ENCODE data around the gene SLC5A9.

Gene SLC5A9

GRCh38 chr1:48222501-48223242 lies at the start of gene SLC5A9:
Gene SLC5A9, plus strand, starts transcription at chr1:48222716. Its CDS starts 21 bp downstream, at chr1:48222737.
- Mint-ChIP-seq H3K9me3 (no peaks in the 10 kb centered on the region), H3K27ac (no peak within 1 kb of the TSS), H3K36me3 (ENCODE audit: low read depth) (no peaks in the 10 kb centered on the region), H3K4me1 (ENCODE audit: low read depth) (peaks cover 6% of the 10 kb centered on the region), H3K4me3 (no peak within 1 kb of the TSS), H3K27me3 (no peaks in the 10 kb centered on the region)

- Mint-ChIP-seq H3K27ac (no peak overlapping the region), H3K4me3 (no peak overlapping the region), H3K36me3 (ENCODE audit: low read depth) (no peaks in the 10 kb centered on the region), H3K4me1 (ENCODE audit: low read depth) (no peaks in the 10 kb centered on the region), H3K27me3 (peaks cover 45% of the 10 kb centered on the region), H3K9me3 (peaks cover 15% of the 10 kb centered on the region)
Measured at GRCh38 chr1:48175116-48175515, 47.4 kb upstream of the SLC5A9 start.

DNA sequence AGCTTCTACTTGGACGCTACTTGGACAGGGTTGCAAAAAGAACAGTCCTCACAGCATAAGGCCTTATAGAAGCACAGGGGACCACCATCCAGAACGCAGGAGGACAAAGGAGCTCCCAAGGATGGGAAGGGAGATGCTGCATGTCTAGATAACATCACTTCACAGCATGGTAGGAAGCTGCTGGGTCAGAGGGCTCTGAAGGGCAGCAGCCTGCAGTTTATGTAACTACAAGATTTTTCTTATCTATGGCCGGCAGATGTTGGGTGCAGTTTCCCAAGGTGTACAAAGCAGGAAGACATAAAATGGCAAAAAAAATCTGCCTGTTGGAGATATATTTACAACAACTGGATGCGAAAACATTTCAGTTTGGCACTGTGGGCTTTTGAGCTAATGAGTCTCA lies 45.3 kb upstream of the SLC5A9 start:
- H3K9me3 Mint-ChIP-seq: peaks cover 1% of the 10 kb centered on the region
- no peak overlapping the region for H3K27ac Mint-ChIP-seq
- no peak overlapping the region for H3K4me3 Mint-ChIP-seq
- no peaks in the 10 kb centered on the region for H3K4me1 Mint-ChIP-seq (ENCODE audit: low read depth)
- H3K27me3 Mint-ChIP-seq: peaks cover 40% of the 10 kb centered on the region
- no peaks in the 10 kb centered on the region for H3K36me3 Mint-ChIP-seq (ENCODE audit: low read depth)

GRCh38 chr1:48181669-48182367 lies 40.7 kb upstream of the SLC5A9 start:
- no peaks in the 10 kb centered on the region for H3K4me1 Mint-ChIP-seq (ENCODE audit: low read depth)
- H3K9me3 Mint-ChIP-seq: peaks cover 4% of the 10 kb centered on the region
- H3K27me3 Mint-ChIP-seq: peaks cover 35% of the 10 kb centered on the region
- H3K4me3 Mint-ChIP-seq: no peak overlapping the region
- H3K36me3 Mint-ChIP-seq (ENCODE audit: low read depth): no peaks in the 10 kb centered on the region
- no peak overlapping the region for H3K27ac Mint-ChIP-seq

- Mint-ChIP-seq H3K9me3 (peaks cover 8% of the 10 kb centered on the region), H3K4me1 (ENCODE audit: low read depth) (no peaks in the 10 kb centered on the region), H3K27ac (no peak overlapping the region), H3K4me3 (no peak overlapping the region), H3K36me3 (ENCODE audit: low read depth) (no peaks in the 10 kb centered on the region), H3K27me3 (peaks cover 38% of the 10 kb centered on the region)
Measured at GRCh38 chr1:48182439-48182838, 40.1 kb upstream of the SLC5A9 start.

GRCh38 chr1:48186306-48186839 lies 36.1 kb upstream of the SLC5A9 start:
- Mint-ChIP-seq H3K4me3 (no peak overlapping the region), H3K9me3 (peaks cover 18% of the 10 kb centered on the region), H3K27ac (no peak overlapping the region), H3K4me1 (ENCODE audit: low read depth) (no peaks in the 10 kb centered on the region), H3K27me3 (peaks cover 34% of the 10 kb centered on the region), H3K36me3 (ENCODE audit: low read depth) (no peaks in the 10 kb centered on the region)

DNA sequence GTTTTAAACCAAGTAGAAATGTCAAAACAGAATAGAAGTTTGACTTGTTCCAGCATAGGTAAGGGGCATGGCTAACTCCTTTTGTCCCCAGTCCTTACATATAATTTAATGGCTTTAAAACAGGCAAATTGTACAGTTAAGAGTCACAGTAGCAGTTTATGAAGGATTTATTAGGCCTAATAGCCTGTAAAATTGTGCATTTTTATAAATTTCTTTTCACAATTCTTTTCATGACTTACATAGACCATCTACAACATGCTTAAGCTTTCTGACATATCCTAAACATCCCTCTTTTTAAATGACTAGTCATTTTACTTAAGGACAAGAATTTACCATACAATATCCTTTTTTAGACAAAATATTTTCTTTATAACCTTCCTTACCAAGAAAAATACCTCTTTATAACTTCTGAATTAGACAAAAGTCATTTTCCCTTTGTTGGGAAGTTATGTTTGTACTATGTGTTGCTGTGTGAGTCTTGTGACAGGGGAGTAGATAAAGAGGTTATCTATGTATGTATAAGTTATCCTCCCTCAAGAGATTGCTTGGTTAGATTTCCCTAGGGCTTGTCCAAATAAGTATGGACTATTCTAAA lies 34.5 kb upstream of the SLC5A9 start:
- no peak overlapping the region for H3K27ac Mint-ChIP-seq
- no peak overlapping the region for H3K4me3 Mint-ChIP-seq
- no peaks in the 10 kb centered on the region for H3K4me1 Mint-ChIP-seq (ENCODE audit: low read depth)
- H3K9me3 Mint-ChIP-seq: peaks cover 18% of the 10 kb centered on the region
- no peaks in the 10 kb centered on the region for H3K36me3 Mint-ChIP-seq (ENCODE audit: low read depth)
- H3K27me3 Mint-ChIP-seq: peaks cover 30% of the 10 kb centered on the region

DNA sequence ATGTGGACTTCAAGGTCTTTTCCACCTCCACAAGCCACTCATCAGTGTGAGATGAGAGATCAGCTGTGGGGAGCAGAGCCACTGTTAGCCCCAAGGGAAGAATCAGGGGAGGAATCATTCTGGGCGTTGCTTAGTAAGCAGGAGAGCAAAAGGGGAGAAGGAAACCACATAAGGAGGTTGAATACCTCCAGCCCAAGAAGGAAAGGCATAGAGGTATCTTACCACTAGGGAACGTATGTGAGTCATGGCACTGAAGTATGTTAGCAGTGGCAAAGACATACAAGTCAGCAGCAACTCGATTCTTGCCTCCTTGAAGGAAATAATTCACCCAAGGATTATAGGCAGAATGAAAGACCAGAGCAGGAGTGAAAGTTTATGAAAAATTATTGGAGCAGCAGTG lies 31.6 kb upstream of the SLC5A9 start:
- H3K27me3 Mint-ChIP-seq: peaks cover 40% of the 10 kb centered on the region
- no peak overlapping the region for H3K27ac Mint-ChIP-seq

GRCh38 chr1:48194801-48195200 lies 27.7 kb upstream of the SLC5A9 start:
- H3K4me1 Mint-ChIP-seq (ENCODE audit: low read depth): peaks cover 7% of the 10 kb centered on the region
- H3K27ac Mint-ChIP-seq: no peak overlapping the region
- H3K27me3 Mint-ChIP-seq: peaks cover 19% of the 10 kb centered on the region
- no peaks in the 10 kb centered on the region for H3K9me3 Mint-ChIP-seq
- no peak overlapping the region for H3K4me3 Mint-ChIP-seq
- no peaks in the 10 kb centered on the region for H3K36me3 Mint-ChIP-seq (ENCODE audit: low read depth)

More for the DNA sequence above, 31.6 kb upstream of the SLC5A9 start:
- peaks cover 7% of the 10 kb centered on the region for H3K4me1 Mint-ChIP-seq (ENCODE audit: low read depth)
- H3K9me3 Mint-ChIP-seq: peaks cover 18% of the 10 kb centered on the region
- no peaks in the 10 kb centered on the region for H3K36me3 Mint-ChIP-seq (ENCODE audit: low read depth)
- no peak overlapping the region for H3K4me3 Mint-ChIP-seq

DNA sequence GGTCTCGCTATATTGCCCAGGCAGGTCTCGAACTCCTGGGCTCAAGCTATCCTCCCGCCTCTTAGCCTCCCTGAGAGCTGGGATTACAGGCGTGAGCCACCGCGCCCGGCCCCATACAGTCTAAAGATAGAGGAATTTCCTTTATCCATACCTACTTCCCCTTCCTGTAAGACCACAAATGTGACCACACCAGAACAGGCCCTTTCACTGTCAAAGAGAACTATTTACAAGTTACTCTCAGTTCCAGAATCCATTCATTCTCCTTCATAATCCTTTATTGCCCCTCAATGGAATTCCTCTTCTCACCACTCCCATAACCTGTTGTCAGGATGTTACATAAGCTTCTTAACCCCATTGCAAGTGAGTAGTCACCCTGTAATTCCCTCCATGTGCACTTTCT lies 26.3 kb upstream of the SLC5A9 start:
- Mint-ChIP-seq H3K36me3 (ENCODE audit: low read depth) (no peaks in the 10 kb centered on the region), H3K4me1 (ENCODE audit: low read depth) (peaks cover 7% of the 10 kb centered on the region), H3K27ac (peak overlapping the region; percentile 8), H3K9me3 (no peaks in the 10 kb centered on the region), H3K4me3 (no peak overlapping the region), H3K27me3 (peaks cover 14% of the 10 kb centered on the region)

GRCh38 chr1:48198970-48199369 lies 23.5 kb upstream of the SLC5A9 start:
- Mint-ChIP-seq H3K36me3 (ENCODE audit: low read depth) (no peaks in the 10 kb centered on the region), H3K27me3 (peaks cover 12% of the 10 kb centered on the region), H3K4me3 (no peak overlapping the region), H3K27ac (no peak overlapping the region), H3K4me1 (ENCODE audit: low read depth) (peaks cover 10% of the 10 kb centered on the region), H3K9me3 (no peaks in the 10 kb centered on the region)

GRCh38 chr1:48200166-48200900 lies 22.2 kb upstream of the SLC5A9 start:
- Mint-ChIP-seq H3K4me1 (ENCODE audit: low read depth) (peaks cover 9% of the 10 kb centered on the region), H3K27ac (no peak overlapping the region), H3K27me3 (peaks cover 11% of the 10 kb centered on the region), H3K9me3 (no peaks in the 10 kb centered on the region), H3K4me3 (no peak overlapping the region), H3K36me3 (ENCODE audit: low read depth) (no peaks in the 10 kb centered on the region)

- peaks cover 9% of the 10 kb centered on the region for H3K4me1 Mint-ChIP-seq (ENCODE audit: low read depth)
- H3K4me3 Mint-ChIP-seq: no peak overlapping the region
- H3K36me3 Mint-ChIP-seq (ENCODE audit: low read depth): no peaks in the 10 kb centered on the region
- H3K9me3 Mint-ChIP-seq: no peaks in the 10 kb centered on the region
- peaks cover 7% of the 10 kb centered on the region for H3K27me3 Mint-ChIP-seq
- H3K27ac Mint-ChIP-seq: no peak overlapping the region
Measured at GRCh38 chr1:48202030-48202752, 20.3 kb upstream of the SLC5A9 start.

DNA sequence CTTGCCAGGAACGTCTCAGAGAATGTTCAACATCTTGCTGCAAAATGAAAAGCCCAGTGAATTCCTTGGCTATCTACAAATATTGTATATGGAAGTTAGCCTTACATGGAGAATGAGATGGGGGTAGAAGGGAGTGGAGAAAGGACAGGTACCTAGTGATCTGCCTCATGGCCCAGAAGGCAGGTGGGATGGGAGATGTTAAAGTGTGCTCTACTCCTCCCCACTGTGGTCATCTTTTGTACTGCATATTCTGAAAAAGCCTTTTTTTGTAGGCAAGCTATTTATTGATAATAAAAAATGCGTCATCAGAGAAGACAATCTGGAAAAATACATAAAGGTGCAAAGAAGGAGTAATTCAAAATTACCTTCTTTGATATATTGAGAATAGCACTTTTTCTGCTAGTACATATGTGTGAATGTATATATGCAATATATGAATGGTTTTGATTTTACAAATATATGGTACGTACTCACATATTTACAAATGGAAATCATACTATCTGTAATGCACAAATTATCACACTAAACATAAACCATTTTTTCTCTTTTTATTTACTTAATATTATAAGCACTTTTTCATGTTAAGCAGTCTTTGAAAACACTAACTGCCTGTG lies 19.1 kb upstream of the SLC5A9 start:
- no peaks in the 10 kb centered on the region for H3K36me3 Mint-ChIP-seq (ENCODE audit: low read depth)
- H3K27me3 Mint-ChIP-seq: peaks cover 7% of the 10 kb centered on the region
- no peaks in the 10 kb centered on the region for H3K9me3 Mint-ChIP-seq
- peaks cover 9% of the 10 kb centered on the region for H3K4me1 Mint-ChIP-seq (ENCODE audit: low read depth)
- H3K4me3 Mint-ChIP-seq: no peak overlapping the region
- H3K27ac Mint-ChIP-seq: no peak overlapping the region

All from stimulated activated naive CD8-positive, alpha-beta T cell treated with anti-CD3 and anti-CD28 coated beads, Interleukin-15, Interleukin-2, amounts not matched to agents 100 ng/mL and 50 ng/mL, for 24 hours (primary cell).